HG02798 (cell line): Measurements from ENCODE around the gene ANKRD44.
A peak's percentile ranks its signal among the peaks of the same experiment; 100 is the strongest.

Source experiments
- ATAC-seq: cut with Tn5 transposase; IDR thresholded peaks from one replicate; pipeline ENCODE4 v1.9.1; 2021; ENCODE audit warnings: mild to moderate bottlenecking; ENCODE audit not compliant: unreplicated experiment, poor library complexity

ANKRD44 gene

DNA sequence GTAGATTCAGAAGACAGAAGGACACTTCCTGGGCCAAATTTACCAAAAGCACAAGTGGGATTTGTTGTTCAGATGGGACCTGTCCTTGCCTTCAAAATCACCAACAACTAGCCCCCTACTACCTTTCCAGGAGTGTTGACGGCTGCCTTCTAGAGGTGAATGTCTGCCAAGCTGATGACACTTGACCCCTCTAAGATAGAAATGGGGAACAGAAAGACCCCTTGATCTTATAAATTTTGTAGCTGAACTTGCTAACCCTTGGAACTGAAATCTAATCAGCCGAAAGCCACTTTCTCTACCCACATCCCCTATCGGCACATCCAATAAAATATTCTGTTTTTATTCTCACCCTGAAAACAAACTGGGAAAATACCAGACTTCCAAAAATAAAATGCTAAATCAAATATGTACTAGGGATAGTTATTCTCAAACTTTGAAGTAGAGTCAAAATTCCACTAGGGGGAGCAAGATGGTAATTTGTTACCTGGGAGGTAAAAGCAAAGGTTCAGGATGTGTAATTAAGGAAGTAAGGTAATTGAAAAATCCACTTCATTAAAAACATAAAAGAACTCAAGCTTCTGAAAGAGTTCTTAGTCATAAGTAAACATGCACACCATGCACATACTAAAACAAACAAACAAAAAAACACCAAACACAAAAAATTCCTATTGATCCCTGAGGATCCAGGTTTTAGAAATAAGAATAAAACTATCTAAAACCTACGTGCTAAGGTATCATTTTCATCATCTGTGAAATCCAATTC is 119.2 kb downstream of the ANKRD44 start:
- peak; percentile 42 for ATAC-seq

DNA sequence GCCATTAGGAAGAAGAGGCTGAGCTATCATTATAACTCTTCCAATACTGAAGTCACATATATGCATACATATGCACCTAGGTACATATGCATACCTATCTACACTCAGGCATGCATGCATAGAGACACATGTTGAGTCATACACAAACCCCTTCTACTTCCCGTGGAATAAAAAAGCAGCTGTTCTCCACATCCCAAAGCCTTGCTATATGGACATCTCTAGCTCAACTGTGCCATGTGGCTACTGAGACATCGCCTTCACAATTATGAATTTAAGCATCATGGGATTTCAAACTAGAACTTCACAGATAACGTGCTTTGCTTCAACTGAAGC is 120.5 kb downstream of the ANKRD44 start:
- no peak for ATAC-seq

DNA sequence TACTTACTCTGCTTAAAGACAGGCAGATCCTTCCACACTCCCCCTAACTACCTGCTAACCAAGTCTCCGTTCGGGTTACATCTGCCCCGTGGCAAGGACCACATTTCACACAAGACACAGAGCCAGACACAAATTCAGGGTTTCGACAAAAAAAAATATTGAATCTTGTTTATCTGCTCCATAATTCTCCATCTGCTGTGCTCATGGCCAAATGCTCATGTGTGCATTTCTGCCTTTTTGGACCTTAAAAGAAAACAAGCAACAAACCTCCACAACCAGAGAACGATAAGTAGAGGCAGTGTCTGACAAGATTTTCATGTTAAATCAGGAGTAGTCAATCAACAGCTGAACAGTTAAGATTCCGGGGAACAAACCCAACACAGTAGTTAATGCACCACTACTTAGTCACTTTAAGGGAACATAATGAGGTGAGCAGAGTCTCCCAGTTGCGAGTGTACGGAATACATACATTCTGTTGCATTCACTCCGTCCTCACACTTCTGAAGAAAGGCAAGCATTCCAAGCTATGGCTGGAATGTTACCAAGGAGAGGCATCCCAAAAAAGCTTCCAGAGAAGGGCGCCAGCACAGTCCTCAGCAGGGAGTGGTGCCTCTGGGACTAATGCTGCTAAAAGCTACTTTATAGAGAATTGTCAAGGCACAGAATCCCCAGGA is 121.0 kb downstream of the ANKRD44 start:
- no peak for ATAC-seq

DNA sequence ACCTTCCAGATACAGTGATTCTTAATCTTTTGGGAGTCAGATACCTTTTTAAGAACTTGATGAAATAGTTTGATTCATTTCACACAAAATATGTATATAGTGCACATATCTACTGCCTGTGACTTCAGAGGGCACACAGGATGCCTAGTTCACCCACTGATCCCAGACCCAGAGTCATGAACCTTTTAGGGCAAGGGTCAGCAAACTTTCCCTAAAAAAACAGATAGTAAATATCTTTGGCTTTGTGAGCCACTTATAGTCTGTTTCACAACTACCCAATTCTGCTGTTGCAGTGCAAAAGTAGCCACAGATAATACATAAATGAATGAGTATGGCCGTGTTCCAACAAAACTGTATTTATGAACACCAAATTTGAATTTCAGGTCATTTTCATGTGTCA is 124.9 kb downstream of the ANKRD44 start:
- ATAC-seq: no peak

DNA sequence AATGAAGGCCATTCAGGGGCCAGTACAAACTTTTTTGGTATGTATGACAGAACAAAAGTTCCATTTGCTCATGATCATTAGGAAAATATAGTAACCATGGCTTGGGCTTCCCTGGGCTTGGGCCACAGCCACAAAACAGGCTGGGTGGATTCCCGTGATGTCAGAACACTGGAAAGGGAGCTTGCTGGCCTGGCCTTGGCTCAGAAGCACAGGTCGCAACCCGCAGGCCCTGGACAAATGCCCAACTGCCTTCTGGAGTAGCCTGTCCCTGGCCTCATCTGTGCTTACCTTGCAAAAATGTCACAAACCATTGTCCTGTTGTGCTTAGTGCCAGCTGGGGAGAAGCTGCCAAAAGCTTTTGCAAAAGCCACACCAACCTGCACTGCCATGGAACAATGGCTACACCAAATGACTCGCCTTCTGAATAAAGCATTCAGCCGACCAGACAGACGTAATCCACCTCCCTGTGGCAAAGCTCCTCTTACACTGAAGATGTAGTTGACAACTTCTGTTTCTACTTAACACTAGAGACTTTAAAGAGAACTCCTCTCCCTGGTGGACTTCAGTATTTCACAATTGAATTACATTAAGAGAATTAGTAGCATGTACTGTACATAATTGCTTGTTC is 125.5 kb downstream of the ANKRD44 start:
- ATAC-seq: no peak

DNA sequence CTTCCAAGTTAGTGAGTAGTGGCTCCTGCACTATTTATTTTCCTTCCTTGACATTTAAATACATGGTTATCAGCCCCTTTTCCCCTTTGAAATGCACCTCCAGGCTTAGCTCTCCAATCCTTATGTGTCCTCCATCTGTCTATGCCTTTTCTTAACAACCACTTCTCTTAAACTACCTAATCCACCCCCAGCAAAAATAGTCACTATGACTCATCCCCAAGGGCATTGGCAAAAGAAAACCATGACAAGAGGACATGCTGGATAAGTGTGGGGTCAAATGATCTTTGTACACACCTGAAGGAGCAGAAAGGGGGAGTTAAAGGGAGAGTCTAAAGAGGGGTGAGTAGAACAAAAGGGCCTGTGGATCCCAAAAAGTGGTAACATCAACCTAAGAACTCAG is 127.2 kb downstream of the ANKRD44 start:
- no peak for ATAC-seq

DNA sequence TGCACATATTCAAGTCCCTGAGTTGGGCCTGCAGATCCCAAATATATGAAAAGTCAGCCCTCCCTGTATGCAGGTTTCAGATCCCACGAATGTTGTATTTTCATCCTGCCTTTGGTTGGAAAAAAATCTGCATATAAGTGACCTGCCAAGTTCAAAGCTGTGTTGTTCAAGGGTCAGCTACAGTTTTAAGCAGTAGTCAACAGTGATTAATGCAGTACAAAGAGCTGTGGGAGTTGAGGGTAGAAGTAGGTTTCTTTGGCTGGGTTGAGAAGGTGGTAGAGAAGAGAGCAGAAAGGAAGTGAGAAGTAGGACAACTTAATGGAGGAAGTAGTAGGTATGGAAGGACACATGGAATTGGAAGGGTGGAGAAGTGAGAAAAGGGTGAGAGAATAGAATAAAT is 127.9 kb downstream of the ANKRD44 start:
- ATAC-seq: no peak

DNA sequence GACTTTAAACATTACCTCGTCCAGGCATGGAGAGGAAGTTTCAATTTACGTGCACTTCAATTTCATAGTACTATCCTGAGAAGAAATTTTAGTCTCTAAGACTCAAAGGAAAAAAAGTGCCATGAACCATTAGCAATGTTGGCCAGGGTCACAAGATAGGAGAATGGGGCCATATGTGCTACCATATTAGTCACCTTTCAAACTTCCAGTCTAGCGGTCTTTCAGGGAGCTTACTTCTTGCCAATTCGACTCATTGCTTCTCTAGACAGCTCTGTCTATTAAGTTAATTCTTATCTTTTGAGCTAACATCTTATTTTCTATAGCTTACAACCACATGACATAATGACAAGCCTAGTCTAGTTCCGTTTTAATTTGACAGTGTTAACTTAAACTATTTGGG is 129.1 kb downstream of the ANKRD44 start:
- no peak for ATAC-seq

DNA sequence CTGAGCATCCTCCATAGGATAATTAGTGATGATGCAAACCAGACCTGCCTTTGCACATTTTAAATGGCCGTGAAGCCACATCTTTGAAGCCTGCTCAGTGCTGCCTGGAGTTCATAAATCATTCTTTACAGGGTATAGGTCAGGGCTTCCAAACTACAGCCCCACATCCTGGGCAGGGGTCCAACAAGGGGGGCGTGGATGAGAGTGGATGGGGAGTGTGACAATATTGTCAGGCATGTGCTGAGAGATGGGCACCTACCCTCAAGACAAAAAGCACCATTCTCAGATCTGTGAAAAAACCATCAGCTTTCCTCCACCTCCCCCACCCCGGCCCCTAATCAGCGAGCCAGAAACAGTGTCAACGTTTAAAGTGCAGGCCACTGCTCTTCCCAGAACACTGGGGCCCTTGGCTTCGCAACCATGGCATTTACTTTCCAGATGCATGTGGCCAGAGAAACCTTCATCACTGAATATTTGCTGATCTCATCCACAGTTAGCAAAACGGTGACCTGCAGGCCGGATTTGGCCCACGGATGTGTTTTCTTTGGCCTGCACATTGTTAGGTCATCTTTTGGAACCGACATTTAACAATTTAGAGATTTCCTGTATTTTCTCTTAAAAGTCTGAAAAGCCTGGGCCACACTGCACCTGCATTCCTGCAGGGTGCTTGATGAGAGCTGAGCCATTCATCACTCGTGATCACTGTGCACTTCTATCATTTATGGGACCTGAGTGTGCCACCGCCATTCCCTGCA is 130.7 kb downstream of the ANKRD44 start:
- ATAC-seq: no peak

DNA sequence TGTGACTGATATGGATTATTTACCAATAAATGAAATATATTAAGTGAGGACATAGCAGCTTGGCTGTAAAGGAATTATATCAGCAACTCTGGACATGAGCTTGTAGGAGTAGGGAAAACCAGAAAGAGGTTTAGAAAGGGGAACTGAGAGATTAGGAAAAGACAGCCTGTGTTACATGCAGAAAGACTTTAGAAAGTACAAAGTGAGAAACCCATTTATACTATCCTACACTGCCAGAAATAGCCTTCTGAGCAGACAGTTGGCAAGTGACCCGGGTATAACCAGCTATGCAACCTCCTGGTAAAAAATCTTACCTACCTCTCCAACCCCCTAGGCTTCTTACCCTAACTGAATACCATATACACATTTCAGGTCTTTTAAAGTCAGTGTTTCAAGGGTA is 134.1 kb downstream of the ANKRD44 start:
- no peak for ATAC-seq

DNA sequence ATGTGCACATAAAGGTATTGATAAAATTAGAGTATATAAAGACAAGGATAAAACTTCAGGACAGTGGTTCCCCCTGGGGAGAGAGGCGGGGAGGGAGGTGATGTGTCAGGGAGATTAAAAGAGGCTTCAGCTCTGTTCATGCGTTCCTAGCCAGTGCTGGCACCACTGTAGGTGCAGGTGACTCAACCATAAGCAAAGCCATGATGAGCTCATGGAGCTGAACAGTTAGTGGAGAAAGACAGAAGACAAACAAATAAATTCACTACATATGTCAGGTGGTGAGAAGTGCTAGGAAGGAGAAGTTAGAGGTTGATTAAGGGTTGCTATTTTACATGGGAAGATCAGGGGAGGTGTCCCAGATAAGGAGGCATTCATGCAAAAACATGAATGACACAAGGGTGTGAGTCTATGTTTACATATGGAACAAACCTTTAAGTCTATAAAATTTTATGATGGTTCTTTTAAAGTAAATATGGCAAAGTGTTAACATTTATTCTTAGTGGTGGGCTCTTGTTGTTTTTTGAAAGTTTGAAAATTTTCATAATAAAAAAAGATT is 136.0 kb downstream of the ANKRD44 start:
- ATAC-seq: no peak

DNA sequence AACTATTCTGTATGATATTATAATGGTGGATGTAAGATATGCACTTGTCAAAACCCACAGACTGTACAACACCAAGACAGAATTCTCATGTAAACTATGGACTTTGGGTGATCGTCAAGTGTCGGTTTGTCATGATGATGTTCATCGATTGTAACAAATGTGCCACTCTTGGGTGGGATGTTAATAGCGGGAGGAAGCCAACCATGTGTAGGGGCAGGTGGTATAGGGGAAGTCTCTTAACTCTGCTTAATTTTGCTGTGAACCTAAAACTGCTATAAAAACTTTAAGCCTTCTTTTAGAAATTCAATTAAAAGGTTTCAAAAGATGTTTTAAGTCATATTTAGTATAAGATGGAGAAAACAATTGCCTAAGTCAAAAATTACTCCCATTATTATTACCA is 139.0 kb downstream of the ANKRD44 start:
- ATAC-seq: no peak

DNA sequence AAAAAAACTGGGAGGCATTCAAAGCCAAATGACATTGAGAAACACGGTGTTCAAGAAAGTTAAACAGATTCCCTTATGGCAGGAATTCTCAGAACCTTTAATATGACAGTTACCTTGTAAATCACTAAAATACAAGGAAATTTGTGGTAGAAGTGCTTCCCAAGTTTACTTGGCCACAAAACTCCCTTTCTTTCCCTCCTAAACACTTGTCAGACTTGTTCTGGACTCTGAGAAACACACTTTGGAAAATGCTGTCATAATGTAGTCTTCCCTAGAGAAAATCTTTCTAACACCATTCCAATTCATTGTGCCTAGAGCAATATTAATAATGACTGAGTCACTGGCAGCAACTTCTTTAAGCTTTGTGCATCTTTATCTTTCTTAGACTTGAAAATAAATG is 140.4 kb downstream of the ANKRD44 start:
- ATAC-seq: no peak

DNA sequence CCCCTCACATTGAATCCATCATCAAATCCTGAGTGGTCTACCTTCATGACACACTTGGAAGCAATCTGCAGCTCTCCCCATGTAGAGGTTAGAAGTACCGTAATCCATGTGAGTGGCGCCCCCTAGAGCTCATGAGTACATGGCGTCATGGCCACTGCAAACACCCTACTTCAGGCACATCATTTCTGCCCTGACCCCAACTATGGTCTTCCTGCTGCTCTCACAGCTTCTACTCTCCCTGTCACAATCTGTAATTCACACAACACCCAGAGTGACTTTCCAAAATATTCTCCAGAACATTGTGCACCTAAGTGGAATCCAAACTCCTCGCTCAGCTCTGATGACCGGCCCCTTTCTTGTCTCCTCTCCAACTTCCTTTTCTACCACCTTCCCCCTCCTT is 141.9 kb downstream of the ANKRD44 start:
- ATAC-seq: peak; percentile 81

DNA sequence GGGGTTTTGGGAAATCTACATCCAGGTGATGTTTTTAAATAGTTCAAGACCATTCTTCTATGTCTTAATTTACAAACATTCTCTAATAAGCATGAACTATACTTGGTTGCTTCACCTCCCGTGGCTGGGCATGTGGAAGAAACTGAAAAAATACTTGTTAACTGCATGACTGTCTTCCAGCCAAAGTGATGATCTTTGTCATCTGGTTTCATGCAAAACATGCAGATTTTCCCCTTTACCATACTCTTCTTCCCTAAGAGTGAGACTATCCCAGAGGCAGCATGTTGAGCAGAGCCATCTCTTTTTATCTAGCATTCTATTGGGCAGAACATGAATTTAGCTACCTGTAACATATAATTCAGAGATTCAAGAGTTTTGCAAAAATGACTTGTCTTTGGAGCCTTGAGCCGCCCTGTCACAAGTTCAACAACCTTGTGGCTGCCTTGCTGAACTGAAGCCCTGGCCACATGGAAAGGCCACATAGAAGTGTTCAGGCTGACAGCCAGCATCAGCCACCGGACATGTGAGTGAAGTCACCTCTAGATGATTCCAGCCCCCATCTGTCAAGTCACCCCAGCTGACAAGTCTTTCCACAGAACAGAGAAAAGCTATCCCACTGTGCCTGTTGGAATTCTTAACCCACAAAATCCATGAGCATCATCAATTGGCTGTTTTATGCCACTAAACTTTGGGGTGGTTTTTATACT is 142.8 kb downstream of the ANKRD44 start:
- ATAC-seq: no peak

DNA sequence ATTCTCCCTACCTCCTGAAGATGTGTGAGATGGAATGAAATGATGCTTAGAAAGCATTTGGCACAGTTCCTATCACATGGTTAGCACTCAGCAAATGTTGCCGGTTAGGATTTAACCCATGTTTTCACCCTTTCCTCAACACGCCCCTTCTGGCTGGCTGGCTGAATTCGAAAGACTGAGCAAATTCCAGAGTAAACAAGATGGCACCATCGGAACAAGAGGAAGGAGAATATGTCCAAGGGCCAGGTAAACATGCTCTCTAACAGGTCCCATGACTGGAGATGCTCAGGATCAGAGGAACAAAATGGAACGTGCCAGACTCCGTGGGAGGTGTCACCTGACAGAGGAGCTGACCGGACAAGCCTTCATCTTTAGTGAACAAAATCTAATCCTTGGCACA is 145.6 kb downstream of the ANKRD44 start:
- no peak for ATAC-seq

DNA sequence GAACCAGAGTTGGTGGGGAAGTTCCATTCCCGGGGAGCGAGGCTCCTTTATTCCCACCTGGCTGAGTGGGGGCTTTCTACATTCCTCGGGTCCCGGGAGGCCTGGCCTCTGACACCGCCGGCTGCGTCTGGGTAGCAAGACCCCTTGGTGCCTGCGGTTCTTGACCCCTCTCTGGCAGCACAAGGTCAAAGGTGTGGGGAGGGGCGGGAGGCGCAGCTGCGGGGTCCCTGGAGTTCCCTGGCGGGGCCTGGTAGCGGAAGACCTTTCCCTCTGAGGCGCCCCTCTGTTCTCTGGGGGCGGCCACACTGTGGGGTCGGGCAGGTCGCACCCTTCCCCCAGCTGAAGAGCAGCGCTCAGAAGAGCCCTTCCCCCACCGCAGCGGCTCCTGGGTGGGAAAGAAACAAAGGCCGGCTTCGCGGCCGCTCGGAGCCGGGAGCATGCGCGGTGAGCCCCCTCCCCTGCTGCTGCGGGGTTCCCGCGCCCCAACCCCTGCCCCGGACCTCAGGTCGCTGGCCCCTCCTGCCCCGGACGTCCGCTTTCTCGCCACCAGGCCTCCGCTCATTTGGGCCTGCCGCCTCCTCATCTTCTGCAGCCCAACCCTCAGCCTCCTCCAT is 146.3 kb downstream of the ANKRD44 start:
- ATAC-seq: no peak

DNA sequence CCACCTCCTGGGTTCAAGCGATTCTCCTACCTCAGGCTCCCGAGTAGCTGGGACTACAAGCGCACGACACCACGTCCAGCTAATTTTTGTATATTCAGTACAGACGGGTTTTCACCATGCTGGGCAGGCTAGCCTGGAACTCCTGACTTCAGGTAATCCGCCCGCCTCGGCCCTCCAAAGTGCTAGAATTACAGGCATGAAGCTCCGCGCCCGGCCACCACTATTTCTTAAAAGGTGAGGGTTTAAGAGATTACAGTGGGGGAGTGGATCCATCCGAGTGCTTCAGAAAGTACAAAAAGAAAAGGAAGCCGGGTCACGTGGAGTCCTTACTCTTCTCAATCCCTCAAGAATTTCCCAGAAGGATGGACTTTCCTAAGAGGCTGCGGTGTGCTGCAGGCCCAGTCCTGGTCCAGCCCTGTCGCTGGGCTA is 146.9 kb downstream of the ANKRD44 start:
- ATAC-seq: no peak

DNA sequence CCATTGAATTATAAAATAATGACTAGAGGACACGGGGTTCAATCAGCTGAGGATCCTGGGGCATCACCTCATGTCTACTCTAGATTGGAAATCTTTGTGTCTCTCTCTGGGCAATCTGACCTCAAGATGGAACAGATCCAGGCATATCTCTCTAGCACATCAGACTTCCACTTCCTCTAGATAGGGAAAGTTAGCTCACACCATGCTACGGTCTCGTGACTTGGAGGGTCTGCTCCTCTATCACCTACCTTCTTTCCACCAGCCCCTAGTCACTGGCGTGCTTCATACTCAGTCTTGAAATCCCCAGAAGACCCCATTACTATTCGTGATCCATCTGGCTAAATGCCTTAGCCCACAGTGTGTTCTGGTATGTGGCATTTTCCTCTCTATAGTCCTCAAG is 148.8 kb downstream of the ANKRD44 start:
- no peak for ATAC-seq
